Tibial nerve (tissue), 4 donors: Measurements from ENCODE around the gene MAD2L2.

ENCODE experiments used
- EP300 ChIP-seq, 2 donors: sonication (generic); formaldehyde crosslinking; IDR thresholded peaks; one replicate each; pipeline ENCODE4 v1.6.1; 2017; ENCODE audit warnings: antibody characterized with exemption in 2 of 2, mild to moderate bottlenecking in 1 of 2
- POLR2A ChIP-seq, 2 donors: fragments of 450-650 bp; IDR thresholded peaks; one replicate each; pipeline ENCODE4 v1.6.1; 2017; ENCODE audit warnings: antibody characterized with exemption in 2 of 2, mild to moderate bottlenecking in 2 of 2, moderate library complexity in 2 of 2
- TF ChIP-seq, protein P1 (sequence below), 5 experiments: fragments of 200-600 bp in 3 of 5; fragments of 450-650 bp in 2 of 5; sonication (generic) in 3 of 5; IDR thresholded peaks; one replicate each; pipeline ENCODE4 v1.5.1; 2016 to 2019; ENCODE audit warnings: antibody characterized with exemption in 5 of 5, mild to moderate bottlenecking in 3 of 5, moderate library complexity in 2 of 5

DNA sequence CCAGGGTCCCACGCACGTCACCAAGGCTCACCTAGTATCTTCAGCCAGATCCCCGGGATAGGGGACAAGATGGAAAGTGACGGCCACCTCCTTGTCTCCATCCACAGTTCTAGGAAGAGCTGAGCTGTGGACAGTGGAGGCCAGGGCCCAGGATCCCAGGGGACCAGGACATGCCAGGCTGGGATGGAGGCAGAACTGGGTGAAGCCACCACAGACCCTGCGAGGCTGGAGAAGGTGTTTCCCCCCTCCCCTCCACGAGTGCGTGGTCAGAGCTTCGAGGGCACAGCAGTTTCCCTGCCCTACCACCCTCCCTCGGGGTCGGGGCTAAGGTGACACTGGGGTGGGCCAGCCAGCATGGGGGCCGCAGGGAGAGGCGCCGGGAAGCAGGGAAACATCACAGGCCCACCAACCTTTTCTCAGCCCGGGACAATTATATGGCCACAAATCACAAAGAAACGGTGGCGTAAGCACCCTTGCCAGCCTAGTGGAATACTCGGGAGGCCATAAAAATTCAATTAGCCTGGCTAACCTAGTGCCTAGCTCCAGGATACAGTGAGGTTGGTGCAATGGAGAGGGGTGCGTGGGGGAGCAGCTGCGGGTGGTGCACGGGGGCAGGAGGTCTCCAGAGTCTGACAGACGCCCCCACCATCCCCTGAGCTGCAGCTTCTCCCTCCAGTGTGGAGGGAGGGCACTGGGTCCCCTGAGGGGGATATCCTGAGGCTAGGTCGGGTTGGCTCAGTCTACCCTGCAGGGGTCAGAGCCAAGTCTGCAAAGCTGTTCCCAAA, 23.9 kb upstream of the MAD2L2 start:
- TF ChIP-seq, protein P1, sequence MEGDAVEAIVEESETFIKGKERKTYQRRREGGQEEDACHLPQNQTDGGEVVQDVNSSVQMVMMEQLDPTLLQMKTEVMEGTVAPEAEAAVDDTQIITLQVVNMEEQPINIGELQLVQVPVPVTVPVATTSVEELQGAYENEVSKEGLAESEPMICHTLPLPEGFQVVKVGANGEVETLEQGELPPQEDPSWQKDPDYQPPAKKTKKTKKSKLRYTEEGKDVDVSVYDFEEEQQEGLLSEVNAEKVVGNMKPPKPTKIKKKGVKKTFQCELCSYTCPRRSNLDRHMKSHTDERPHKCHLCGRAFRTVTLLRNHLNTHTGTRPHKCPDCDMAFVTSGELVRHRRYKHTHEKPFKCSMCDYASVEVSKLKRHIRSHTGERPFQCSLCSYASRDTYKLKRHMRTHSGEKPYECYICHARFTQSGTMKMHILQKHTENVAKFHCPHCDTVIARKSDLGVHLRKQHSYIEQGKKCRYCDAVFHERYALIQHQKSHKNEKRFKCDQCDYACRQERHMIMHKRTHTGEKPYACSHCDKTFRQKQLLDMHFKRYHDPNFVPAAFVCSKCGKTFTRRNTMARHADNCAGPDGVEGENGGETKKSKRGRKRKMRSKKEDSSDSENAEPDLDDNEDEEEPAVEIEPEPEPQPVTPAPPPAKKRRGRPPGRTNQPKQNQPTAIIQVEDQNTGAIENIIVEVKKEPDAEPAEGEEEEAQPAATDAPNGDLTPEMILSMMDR (IDR thresholded peaks at IDR 0.05): no peak
- TF ChIP-seq EP300 (IDR thresholded peaks at IDR 0.05) (no peak), POLR2A (IDR thresholded peaks at IDR 0.05) (no peak)
